ENCODE results near the gene SUGCT. TPM values are rescaled to one million over a fixed set of nuclear protein-coding genes. Genes with fewer than 3 reads are reported as not detected.

Gene SUGCT
- total RNA-seq, 1 donor from 2014 or later = 9.9 TPM

DNA sequence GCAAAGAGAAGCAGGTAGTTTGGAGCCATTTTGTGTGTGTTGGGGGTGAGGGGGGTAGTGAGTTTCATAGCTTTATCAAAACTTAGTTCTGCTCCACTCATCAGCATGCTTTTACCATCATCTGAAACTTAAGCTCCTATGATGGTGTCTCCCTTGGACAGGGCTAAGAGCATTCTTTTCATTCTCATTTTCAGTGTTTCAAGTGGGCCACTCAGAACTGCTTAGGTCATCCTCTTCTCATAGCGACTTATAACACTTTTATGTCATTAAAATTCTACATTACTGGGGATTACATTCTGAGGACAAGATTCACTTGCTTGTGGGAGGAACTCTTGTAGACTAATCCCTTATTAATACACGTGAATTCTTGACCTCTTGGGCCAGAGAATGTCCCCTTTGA lies 649.4 kb downstream of the SUGCT start:
- peak; percentile 37 for DNase-seq

DNA sequence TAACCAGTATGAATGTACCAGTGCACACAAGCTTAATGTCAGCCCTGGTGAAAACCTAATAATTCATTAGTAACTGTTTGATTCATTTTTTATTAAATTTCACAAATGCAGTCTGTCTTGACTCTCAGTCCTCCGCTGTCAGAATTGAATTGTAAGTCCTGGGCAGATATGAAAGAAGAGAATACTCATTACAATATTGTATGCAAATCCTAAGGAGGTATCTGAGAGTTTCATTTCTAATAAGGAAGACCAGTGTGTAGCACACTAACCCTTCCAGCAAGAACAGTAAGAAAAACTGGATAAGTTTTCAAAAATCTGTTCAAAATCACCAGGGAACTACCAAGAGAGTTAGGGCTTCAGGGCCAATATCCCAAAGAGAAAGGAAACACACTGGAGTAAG lies 652.1 kb downstream of the SUGCT start:
- no peak for DNase-seq

DNA sequence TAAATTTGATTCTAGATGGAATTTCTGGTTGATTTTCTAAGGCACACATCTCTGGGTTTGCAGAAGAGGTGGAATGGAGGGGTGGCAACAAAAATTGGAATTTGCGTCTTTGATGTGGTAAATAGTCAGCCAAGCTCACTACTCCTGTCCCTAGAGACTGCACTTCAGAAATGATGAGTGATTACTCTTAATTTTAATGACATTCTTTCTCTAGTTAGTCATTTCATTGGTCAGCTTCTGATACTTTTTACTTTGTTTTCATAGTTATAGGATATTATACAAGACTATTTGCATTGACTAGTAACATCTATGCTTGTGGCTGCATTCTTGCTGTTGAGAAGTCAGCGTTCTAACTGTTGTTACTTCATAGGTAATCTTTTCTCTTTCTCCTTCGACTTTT lies 658.3 kb downstream of the SUGCT start:
- no peak for DNase-seq

DNA sequence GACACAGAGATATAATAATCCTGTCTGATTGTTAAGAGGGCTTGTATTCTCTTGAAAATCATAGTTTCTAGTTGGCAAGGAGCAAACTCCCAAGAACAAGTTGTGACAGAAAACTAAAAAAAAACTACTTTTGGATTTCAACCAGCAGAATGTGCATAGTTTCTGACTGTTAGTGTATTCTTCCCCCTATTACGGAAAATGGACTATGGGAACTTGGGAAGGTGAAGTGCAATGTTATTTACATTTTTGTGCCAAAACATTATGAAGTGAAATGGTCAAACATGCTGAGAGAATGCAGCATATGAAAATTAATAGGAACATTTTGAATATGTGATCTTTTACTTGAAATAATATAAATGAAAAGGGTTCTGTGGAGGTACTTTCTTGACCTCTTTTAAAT lies 660.8 kb downstream of the SUGCT start:
- peak; percentile 26 for DNase-seq

DNA sequence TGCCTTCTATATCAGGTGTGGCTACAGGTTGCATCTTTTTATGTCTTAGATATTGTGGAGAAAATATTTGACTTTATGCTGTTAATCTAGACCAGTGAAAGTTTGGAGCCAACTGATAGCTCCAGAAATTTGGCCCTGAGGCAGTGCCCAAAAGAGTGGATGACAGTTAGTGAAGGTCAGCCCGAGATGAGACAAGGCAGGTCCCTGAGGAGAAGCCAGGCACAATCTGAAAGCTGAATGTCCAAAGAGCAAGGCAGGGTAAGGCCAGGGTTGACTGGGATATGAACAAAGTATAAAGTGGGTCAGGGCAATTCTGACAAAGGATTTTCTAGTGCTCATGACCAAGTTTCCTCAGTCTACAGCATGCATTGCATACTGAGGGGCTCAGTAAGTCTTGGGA lies 661.9 kb downstream of the SUGCT start:
- no peak for DNase-seq

DNA sequence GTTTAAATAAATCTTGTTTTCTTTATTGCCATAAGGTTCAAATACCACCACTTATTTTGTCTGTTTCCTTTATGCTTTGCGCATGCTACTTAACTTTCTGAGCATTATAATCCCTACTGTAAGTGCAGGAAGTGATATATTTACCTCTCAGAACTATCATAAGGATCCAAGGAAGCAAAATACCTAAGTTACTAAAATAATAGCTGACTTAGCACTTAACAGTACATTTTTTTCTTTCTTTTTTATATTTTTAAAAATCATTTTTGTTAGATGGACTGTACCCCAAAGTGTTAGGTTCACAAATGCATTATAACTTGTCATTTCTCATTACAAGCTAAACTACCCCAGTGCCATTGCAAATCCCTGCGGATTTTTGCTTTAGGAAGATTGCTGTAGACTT lies 663.8 kb downstream of the SUGCT start:
- DNase-seq = no peak

DNA sequence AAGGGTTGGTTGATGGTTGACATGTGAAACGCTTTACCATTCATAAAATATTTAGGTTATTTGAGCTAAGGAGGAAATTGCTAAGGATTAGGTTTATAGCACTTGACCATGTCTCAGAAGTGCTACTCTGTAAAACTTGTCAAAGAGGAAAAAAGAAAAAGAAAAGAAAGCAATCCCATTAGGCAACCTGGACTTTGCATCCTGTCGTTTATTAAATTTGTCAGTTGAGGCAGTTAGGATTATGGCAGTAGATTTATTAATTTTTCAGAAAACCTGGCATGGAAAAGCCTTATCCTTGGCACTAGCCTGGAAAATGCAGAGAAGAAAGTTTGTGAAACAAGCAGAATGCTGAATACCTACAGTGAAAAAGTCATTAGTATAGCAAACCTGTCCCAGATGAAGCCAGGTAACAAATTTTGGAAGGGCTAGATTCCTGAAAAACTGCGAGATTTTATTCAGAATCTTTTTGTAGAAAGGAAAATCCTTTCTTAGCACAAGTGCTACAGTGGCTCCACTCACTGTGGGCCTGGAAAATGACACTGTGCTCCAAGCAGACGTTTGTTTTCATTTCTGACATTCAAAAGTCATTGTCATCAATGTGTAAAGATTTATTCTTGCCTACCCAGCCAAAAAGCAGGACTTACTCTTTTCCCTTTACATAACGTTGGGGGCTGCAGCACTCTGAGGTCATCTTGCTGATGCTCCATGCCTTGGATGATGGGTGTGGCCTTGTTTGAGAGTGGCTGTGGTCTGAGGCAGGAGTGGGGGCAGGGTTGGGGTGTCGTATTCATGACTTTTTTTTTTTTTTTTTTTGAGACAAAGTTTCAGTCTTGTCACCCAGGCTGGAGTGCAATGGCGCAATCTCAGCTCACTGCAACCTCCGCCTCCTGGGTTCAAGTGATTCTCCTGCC lies 664.9 kb downstream of the SUGCT start:
- no peak for DNase-seq

DNA sequence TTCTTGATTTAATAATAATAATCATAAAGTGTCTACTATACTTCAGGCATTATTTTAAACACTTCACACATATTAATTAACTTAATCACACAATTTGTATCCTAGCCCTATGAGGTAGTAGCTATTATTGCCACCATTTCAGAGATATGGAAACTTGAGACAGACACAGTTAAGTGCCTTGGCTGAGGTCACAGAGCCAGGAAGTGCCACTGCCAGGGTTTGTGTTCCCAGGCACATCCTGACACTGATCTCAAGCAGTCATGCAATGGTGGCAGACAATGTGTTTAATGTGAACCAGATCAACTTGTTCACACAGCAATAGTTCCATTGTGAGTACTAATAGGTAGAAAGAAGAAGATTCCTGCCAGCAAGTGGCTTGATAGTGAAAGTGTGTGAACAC lies 666.0 kb downstream of the SUGCT start:
- peak; percentile 12 for DNase-seq

DNA sequence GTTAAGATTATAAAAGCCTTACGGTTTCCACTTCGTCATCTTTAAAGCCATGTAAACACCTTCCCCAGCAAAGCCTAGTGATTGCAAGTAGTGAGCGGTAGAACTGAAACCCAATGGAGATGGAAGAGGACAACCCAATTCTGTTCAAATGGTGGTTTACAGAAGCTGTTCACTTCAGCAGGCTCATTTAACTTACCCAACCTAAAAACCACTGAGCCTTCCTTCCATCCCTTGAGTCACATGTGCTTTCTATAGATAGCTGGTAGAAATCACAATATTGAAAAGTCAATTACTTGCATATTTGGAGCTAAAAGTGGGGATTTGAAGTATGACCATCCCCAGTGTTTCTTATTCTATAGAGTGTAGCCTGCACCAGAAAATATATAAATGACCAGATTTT lies 667.7 kb downstream of the SUGCT start:
- DNase-seq = no peak

DNA sequence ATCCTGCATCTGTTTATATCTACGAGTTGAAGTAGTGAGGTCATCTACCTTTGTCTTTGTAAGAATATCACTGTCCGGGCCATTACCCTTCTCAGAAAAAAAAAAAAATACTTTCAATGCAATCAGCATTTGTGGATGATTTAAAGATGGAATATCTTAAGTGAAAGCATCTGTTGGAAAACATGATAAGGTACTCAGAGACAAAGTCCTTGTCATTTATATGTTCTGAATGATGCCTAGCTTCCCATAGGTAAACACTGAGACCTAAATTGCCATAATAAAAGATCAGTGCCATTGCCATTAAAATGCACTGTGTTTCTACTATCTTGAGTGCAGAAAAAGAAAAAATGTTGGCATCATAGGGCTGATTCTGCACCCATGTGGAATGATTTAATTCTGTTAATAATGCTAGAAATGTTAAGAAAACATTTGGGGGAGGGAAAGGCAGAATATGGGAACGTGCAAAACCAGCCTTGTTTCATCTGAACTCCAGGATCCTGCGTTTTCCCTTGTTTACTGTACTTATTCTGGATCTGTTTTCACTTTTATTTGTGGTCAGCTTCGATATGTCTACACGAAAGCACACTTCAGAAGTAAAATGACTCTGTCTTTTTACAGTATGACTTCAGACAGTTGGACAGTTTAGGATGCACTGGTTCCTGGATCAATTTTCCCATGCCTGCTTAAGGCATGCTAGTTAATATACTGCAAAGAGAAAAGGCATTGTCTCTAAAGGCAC lies 669.8 kb downstream of the SUGCT start:
- no peak for DNase-seq

DNA sequence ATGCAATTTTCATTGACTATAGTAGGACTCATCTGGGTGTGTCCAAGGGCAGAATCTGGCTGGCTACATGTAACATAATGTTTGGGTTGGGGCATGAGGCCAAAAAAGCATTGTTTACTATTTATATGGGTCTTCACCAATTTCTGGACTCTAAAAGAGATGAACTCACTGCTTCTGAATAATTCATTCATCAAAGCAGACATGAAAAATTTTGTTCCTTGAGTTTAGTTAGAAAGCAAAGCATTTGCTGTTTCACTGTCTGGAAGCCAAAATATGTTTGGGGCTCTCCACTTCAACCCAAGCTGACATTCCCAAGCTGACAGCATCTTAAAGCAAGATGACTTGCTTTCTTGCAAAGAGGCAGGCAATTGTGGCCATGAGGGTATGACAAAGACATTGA lies 670.6 kb downstream of the SUGCT start:
- no peak for DNase-seq

DNA sequence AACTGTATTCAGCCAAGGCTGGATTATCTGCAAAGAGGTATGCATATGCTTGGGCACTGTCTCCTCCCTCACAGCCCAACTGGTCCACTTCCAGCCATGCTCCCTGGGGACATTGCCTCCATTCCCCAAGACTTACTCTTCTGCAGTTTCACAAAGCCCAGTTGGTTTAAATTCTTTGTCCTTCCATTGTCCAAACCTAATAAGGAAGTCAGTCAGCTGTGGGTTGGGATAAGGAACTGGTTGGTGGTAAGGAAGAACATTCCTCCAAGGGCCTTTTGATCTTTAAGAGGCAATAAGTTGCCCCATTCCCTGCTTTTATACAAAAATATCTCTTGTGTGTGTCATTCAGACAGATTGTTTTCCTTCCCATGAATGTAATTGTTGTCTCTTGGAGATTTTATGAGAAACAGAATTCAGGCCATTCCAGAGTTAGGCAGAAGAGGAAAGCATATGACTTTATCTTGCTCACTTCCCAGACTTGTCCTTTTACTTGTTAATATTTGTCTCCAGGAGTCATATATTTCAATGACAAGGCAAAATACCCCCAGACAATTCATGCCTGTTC lies 673.7 kb downstream of the SUGCT start:
- no peak for DNase-seq

DNA sequence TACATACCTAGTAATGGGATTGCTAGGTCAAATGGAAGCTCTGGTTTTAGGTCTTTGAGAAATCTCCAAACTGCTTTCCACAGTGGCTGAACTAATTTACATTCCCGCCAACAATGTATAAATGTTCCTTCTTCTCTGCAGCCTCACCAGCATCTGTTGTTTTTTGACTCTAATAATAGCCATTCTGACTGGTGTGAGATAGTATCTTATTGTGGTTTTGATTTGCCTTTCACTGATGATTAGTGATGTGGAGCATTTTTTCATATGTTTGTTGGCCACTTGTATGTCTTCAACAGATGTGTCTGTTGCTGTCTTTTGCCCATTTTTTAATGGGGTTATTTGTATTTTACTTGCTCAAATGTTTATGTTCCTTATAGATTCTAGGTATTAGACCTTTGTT lies 675.5 kb downstream of the SUGCT start:
- DNase-seq = no peak

DNA sequence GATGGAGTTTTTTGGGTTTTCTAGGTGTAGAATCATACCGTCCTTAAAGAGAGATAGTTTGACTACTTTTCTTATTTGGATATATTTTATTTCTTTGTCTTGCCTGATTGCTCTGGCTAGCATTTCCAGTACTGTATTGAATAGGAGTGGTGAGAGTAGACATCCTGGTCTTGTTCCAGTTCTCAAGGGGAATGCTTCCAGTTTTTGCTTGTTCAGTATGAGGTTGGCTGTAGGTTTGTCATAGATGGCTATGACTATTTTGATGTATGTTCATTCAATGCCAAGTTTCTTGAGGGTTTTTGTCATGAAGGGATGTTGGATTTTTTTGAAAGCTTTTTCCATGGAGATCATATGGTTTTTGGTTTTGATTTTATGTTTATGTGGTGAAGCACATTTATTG lies 676.9 kb downstream of the SUGCT start:
- no peak for DNase-seq

DNA sequence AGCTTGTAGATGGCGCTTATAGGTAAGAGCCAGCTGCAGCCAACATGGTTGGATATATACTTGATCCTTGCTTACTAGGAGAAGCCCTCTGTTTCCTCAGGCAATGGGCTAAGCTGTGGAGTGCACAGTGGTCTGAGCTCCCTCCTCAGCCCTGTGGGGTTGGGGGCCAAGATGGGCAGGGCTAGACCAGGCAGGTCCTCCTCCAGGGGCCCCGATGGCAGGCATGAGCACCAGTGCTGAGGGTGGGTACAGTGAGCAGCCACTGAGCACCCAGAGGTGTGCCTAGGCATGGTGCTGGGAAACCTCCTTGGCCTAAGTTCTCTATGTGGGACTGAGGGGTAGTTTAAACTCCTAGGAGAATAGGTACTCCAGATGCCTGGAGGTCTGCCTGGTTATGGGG lies 680.2 kb downstream of the SUGCT start:
- no peak for DNase-seq

DNA sequence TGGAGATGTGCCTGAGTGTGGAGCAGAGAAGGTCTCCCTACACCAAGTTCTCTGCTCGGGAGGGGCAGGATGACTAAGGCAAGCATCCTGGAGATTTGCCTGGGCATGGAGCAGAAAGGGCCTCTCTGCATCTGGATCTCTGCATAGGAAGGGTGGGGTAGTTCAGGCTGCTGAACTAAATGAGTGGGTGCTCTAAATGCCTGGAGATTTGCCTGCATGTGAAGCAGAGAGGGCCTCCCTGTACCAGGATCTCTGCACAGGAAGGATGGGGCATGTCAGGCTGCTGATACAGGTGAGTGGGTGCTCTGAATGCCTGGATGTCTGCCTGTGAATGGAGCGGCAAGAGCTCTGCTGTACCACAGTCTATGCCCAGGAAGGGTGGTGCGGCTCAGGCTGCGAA lies 680.7 kb downstream of the SUGCT start:
- no peak for DNase-seq

DNA sequence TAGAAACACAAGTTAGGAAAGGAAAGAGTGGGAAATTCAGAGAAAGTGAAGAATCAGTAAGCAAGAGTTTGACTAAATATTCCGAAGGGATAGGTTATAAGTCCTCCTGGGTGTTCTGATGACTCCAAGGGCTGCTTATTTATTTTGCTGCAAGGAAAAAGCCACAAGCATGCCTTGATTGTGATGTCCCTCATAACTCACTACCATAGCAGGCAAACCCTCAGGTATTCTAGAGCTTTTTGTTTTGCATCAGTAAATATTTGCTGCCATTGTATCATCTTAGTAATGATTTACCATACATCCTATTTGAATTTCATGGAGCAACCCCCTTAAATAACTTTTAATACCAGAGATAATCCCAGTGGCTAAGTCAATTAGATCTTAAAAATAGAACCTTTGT lies 688.1 kb downstream of the SUGCT start:
- DNase-seq = no peak

DNA sequence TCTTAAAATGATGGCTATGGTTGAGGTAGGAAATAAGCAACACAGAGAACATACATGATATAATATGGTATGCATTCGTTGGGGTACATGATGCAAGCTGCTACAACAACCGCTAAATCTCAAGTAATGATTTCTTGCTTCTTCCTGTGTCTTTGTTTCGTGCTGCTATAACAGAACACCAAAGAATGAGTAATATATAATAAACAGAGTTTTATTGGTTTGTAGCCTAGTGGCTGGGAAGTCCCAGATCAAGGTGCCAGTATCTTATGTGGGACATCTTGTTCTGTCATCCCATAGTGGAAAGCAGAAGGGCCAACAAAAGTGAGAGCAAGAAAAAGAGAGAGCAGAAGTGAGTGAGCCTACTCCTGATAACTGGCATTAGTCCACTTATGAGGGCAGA lies 689.7 kb downstream of the SUGCT start:
- DNase-seq = no peak

DNA sequence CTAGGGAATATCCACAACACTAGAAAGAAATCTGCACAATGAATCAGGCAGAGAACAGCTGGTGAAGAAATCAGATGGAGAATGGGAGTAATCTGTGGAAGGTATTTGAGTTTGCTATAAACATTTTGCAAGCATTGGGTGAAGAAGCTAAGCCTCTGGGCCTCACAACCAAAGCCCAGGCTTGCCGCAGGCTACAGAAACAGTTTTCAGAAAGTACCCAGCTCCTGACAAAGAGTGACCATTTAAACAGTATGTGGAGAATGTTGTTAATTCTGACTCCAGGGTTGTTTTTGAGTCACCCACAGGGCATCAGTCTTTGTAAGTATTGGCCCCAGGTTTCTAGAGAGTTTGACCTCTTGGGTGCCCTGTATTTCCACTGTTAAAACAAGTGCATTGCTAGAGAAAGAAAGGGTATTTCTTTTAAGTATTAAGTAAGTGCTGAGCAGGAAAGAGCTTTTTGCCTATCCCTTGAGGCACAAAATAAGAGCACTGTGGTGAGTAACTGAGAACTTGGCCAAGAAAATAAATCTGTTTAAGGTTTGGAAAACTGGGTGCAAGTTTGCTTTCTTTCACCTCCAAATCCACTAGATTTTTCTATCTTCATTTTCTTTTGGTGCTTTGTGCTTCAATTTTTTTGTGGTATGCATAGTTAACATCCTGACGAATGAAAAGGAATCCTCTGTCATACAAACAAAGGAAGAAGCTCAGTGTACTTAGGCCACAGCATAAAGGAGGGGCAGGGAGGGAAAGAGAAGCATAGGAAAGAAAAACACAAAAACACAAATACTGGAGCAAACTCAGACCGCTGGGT lies 691.8 kb downstream of the SUGCT start:
- DNase-seq = peak; percentile 23

DNA sequence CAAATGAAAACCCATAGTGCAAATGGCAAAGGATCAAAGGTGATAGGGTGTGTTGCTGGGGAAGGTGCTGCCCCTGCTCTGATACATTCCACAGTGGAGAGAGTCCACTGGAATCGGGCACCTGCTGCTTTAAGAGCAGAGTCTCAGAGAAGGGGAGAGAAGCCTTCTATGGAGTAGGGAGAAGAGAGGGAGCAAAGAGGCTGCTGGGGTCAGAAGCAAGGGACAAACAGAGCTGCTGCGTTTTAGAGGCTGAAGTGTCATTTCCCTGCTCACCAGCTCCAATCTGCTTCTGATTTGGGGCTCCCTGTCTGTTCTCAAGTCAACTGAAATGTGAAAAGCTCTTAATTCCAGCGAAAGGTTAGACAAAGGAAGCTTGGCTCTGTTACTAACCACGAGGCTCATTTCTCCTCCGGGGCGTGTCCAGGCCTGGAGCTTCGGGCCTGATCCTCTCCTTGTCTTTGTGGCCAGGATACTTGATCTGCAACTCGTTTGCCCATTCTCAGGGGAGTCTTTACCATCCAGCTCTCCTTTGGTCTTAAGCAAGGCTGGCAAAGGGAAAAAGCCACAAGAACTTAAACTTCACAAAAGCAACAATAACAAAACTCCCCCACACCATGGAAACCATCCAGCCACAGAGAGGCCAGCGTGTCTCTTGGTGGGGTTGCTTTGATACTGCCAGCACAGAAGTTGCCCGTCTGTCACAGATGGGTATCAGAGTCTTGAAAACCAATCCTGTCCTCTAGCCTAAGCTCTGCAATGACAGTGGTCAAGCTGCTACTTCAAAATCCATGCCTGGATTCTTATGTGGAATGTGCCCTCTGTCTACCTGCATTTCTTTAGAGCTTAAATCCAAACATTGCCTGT lies 692.6 kb downstream of the SUGCT start:
- peak; percentile 35 for DNase-seq
